GM18861 (cell line): ENCODE data around the gene BTN2A1.
A peak's percentile ranks its signal among the peaks of the same experiment; 100 is the strongest.
"Not testable (repeated sequence)": the region's sequence is repeated elsewhere in the genome, so short reads cannot be mapped to it uniquely, and the experiment has no call there.

Source experiments
- ATAC-seq: cut with Tn5 transposase; IDR thresholded peaks from one replicate; pipeline ENCODE4 v1.9.1; 2021; ENCODE audit not compliant: unreplicated experiment

BTN2A1 gene

GRCh38 chr6:26432627-26433201, 25.0 kb upstream of the BTN2A1 start:
- ATAC-seq: no peak

- not testable (repeated sequence) for ATAC-seq
Measured at GRCh38 chr6:26433680-26434079, 24.1 kb upstream of the BTN2A1 start.

- no peak for ATAC-seq
Measured at GRCh38 chr6:26436018-26436417, 21.7 kb upstream of the BTN2A1 start.

GRCh38 chr6:26437550-26437949, 20.2 kb upstream of the BTN2A1 start:
- no peak for ATAC-seq

GRCh38 chr6:26438000-26438399, 19.8 kb upstream of the BTN2A1 start:
- ATAC-seq: no peak

GRCh38 chr6:26439151-26440125, 18.3 kb upstream of the BTN2A1 start:
- ATAC-seq: no peak

- ATAC-seq: no peak
Measured at GRCh38 chr6:26440977-26441358, 16.8 kb upstream of the BTN2A1 start.

GRCh38 chr6:26441977-26442376, 15.8 kb upstream of the BTN2A1 start:
- ATAC-seq: no peak

GRCh38 chr6:26445934-26446667, 11.7 kb upstream of the BTN2A1 start:
- ATAC-seq: peak; percentile 73

GRCh38 chr6:26447257-26447656, 10.5 kb upstream of the BTN2A1 start:
- no peak for ATAC-seq

GRCh38 chr6:26450240-26450639, 7.5 kb upstream of the BTN2A1 start:
- no peak for ATAC-seq

- ATAC-seq: no peak
Measured at GRCh38 chr6:26452631-26453235, 5.0 kb upstream of the BTN2A1 start.

GRCh38 chr6:26454631-26455030, 3.1 kb upstream of the BTN2A1 start:
- ATAC-seq: no peak

- ATAC-seq: no peak
Measured at GRCh38 chr6:26455357-26455970, 2.3 kb upstream of the BTN2A1 start.

- ATAC-seq: peak; percentile 26
Measured at GRCh38 chr6:26457264-26457805, 420 bp upstream of the BTN2A1 start.

- no peak for ATAC-seq
Measured at GRCh38 chr6:26459023-26459810, 1.5 kb downstream of the BTN2A1 start.

- not testable (repeated sequence) for ATAC-seq
Measured at GRCh38 chr6:26461353-26461752, 3.6 kb downstream of the BTN2A1 start.

- no peak for ATAC-seq
Measured at GRCh38 chr6:26464014-26464413, 6.3 kb downstream of the BTN2A1 start.

- ATAC-seq: no peak
Measured at GRCh38 chr6:26464416-26465131, 6.8 kb downstream of the BTN2A1 start.
